Ovary (tissue), 3 donors: ENCODE data around the gene ALOXE3.

Source experiments
- EP300 ChIP-seq: sonication (generic); formaldehyde crosslinking; IDR thresholded peaks from one replicate; pipeline ENCODE4 v1.6.1; 2017; ENCODE audit warnings: antibody characterized with exemption
- POLR2A ChIP-seq: fragments of 450-650 bp; IDR thresholded peaks from one replicate; pipeline ENCODE4 v1.6.1; 2017; ENCODE audit warnings: antibody characterized with exemption, mild to moderate bottlenecking, moderate library complexity
- TF ChIP-seq, protein P1 (sequence below), 3 donors: fragments of 450-650 bp in 2 of 3; fragments of 200-600 bp in 1 of 3; IDR thresholded peaks; one replicate each; pipeline versions ENCODE4 v1.5.1 to v1.8.0; 2016 to 2022; ENCODE audit warnings: antibody characterized with exemption in 3 of 3, mild to moderate bottlenecking in 1 of 3
- donor health status: DM: no; HTN: no; CAD: no.

DNA sequence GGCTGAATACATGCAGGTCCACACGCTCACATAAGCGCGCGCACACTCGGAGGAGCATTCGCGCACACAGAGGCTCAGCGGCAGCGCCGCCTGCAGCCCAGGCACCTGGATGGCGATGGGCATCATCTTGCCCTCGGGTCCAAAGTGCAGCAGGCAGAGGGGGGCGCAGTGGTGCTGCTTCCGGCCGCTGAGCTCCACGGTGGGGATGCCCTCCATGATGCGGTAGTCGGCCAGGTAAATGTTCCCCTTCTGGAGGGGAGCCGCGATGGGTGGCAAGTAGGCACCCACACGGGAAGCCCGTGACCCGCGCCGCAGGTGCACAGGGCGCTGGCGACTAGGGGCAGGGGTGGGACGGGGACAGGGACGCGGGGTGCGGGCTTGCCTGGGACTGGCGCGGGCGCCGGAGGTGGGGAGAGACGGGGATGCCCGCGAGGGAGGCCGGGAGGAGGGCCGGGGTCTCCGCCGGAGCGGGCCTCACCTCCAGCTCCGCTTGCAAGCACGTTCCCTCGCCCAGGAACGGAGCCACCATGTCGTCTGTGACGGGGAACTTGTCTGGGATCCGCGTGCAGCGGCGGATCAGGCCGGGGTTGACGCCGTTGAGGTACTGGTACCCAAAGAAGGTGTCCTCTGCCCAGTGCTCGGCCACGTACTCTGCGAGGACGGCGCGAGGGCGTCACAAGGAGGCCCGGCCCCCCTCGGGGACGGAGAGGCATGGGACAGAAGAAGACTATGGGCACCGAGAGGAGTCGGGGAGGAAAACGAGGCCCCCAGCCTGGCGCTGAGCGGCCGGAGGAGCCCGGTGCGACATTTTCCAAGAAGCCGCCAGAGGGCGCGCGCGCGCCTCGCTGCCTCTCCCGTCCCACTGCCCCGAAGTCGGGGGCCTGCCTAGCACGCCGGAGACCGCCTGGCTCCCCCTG is 38.8 kb downstream of the ALOXE3 start:
- TF ChIP-seq, protein P1, sequence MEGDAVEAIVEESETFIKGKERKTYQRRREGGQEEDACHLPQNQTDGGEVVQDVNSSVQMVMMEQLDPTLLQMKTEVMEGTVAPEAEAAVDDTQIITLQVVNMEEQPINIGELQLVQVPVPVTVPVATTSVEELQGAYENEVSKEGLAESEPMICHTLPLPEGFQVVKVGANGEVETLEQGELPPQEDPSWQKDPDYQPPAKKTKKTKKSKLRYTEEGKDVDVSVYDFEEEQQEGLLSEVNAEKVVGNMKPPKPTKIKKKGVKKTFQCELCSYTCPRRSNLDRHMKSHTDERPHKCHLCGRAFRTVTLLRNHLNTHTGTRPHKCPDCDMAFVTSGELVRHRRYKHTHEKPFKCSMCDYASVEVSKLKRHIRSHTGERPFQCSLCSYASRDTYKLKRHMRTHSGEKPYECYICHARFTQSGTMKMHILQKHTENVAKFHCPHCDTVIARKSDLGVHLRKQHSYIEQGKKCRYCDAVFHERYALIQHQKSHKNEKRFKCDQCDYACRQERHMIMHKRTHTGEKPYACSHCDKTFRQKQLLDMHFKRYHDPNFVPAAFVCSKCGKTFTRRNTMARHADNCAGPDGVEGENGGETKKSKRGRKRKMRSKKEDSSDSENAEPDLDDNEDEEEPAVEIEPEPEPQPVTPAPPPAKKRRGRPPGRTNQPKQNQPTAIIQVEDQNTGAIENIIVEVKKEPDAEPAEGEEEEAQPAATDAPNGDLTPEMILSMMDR (IDR thresholded peaks at IDR 0.05), result peak; percentile 80 to 90 (median 80)
- TF ChIP-seq POLR2A (no peak), EP300 (no peak)
